GM19397 (cell line): ENCODE measurements around the gene ATOX1.
A peak's percentile ranks its signal among the peaks of the same experiment; 100 is the strongest.

Source experiments
- ATAC-seq: cut with Tn5 transposase; IDR thresholded peaks from one replicate; pipeline ENCODE4 v1.9.1; 2021; ENCODE audit warnings: mild to moderate bottlenecking, moderate library complexity; ENCODE audit not compliant: unreplicated experiment

The ATOX1 gene

GRCh38 chr5:151770383-151771258 lies 12.2 kb upstream of the ATOX1 start:
- ATAC-seq: peak; percentile 28

- no peak for ATAC-seq
Measured at GRCh38 chr5:151766975-151767374, 8.5 kb upstream of the ATOX1 start.

- ATAC-seq: no peak
Measured at GRCh38 chr5:151764801-151765200, 6.4 kb upstream of the ATOX1 start.

GRCh38 chr5:151758141-151758429 lies 346 bp downstream of the ATOX1 start:
- ATAC-seq: peak; percentile 11

- ATAC-seq: no peak
Measured at GRCh38 chr5:151757233-151758140, 944 bp downstream of the ATOX1 start.

GRCh38 chr5:151755383-151755782 lies 3.0 kb downstream of the ATOX1 start:
- ATAC-seq: no peak

- no peak for ATAC-seq
Measured at GRCh38 chr5:151751593-151751992, 6.8 kb downstream of the ATOX1 start.

- no peak for ATAC-seq
Measured at GRCh38 chr5:151751091-151751490, 7.3 kb downstream of the ATOX1 start.

- no peak for ATAC-seq
Measured at GRCh38 chr5:151750121-151750520, 8.3 kb downstream of the ATOX1 start.

GRCh38 chr5:151745071-151745705 lies 13.2 kb downstream of the ATOX1 start:
- ATAC-seq: peak; percentile 43

- no peak for ATAC-seq
Measured at GRCh38 chr5:151743530-151743929, 14.9 kb downstream of the ATOX1 start.

GRCh38 chr5:151742870-151743294 lies 15.5 kb downstream of the ATOX1 start:
- ATAC-seq: no peak

GRCh38 chr5:151741678-151742423 lies 16.6 kb downstream of the ATOX1 start:
- no peak for ATAC-seq

GRCh38 chr5:151740958-151741373 lies 17.5 kb downstream of the ATOX1 start:
- no peak for ATAC-seq

GRCh38 chr5:151740336-151740942 lies 18.0 kb downstream of the ATOX1 start:
- peak; percentile 64 for ATAC-seq

GRCh38 chr5:151739939-151740335 lies 18.5 kb downstream of the ATOX1 start:
- ATAC-seq: no peak

GRCh38 chr5:151739395-151739794 lies 19.0 kb downstream of the ATOX1 start:
- no peak for ATAC-seq

GRCh38 chr5:151738125-151738848 lies 20.1 kb downstream of the ATOX1 start:
- ATAC-seq: no peak

GRCh38 chr5:151737431-151737830 lies 21.0 kb downstream of the ATOX1 start:
- no peak for ATAC-seq

GRCh38 chr5:151735646-151736045 lies 22.8 kb downstream of the ATOX1 start:
- no peak for ATAC-seq
